ENCODE results near the gene CA10. TPM values are rescaled to one million over a fixed set of nuclear protein-coding genes. Genes with fewer than 3 reads are reported as not detected.

Gene CA10
- total and polyA plus RNA-seq, 2 of the 4 experiments (the other 2 are of a cell fraction): not detected

DNA sequence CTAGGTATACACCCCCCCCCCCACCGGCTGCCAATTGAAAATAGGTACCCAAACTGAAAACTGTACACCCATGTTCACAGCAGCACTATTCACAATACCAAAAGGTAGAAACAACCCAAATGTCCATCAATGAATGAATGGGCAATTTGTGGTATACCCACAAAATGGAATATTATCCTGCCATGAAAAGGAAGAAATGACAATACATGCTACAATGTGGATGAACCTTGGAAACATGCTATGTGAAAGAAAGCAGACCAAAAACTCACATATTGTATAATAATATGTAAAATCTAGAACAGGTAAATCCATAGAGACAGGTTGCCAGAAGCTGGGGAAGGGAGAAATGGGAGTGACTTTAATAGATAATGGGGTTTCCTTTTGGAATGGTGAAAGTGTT, 480.6 kb downstream of the CA10 start:
- ChIA-PET CTCF (no interaction called here), POLR2A (ENCODE audit: unreplicated experiment) (no interaction called here)
- no CpG with 5 or more reads among the region's 1 CpG for WGBS, 2 experiments (ENCODE audit: extremely low coverage in 2 of 2, insufficient read length in 1 of 2)
- no peaks in the 10 kb centered on the region for H3K36me3 ChIP-seq (ENCODE audit: control insufficient read depth, insufficient read depth, low read length)
- no peak overlapping the region for H4K91ac ChIP-seq (ENCODE audit: insufficient read depth, low read depth, low read length)
- dilution Hi-C loops (cut with HindIII; ENCODE audit: low sequenced_read_pairs, unreplicated experiment) (no loop called here), intact Hi-C loops (cut with micrococcal nuclease) (no loop called here), in situ Hi-C loops (cut with MboI; ENCODE audit: low sequenced_read_pairs) (no loop called here)
- DNase-seq (no peak), ATAC-seq (ENCODE audit: low read depth) (no peak)
- BruUV-seq (replicated peaks): no TSS peak
- H3K4me3 ChIP-seq (ENCODE audit: insufficient read depth, low read depth, low read length): no peak overlapping the region
- H3K79me1 ChIP-seq (ENCODE audit: low read depth in 1 of 2, low read length in 2 of 2): no peaks in the 10 kb centered on the region
- H3K9me1 ChIP-seq (ENCODE audit: insufficient read depth, low read length): no peaks in the 10 kb centered on the region
- no peak overlapping the region for H2BK20ac ChIP-seq (ENCODE audit: low read depth, low read length)
- peaks cover 16% of the 10 kb centered on the region for H3K9me3 ChIP-seq (ENCODE audit: control insufficient read depth, insufficient read depth, low read length)
- H2BK5ac ChIP-seq (ENCODE audit: low read depth, low read length, poor library complexity, severe bottlenecking): no peak overlapping the region
- H3K9ac ChIP-seq (ENCODE audit: low read depth, low read length): no peak overlapping the region
- H4K8ac ChIP-seq (ENCODE audit: low read depth in 2 of 2, low read length in 2 of 2): no peak overlapping the region
- H3K4ac ChIP-seq (ENCODE audit: low read depth, low read length): no peak overlapping the region
- no peak overlapping the region for H3K23ac ChIP-seq (ENCODE audit: low read depth, low read length)
- no peak overlapping the region for H2AK5ac ChIP-seq (ENCODE audit: low read depth, low read length)
- H4K5ac ChIP-seq (ENCODE audit: low read depth, low read length): no peak overlapping the region
- no peak overlapping the region for H2BK15ac ChIP-seq (ENCODE audit: low read depth, low read length)
- no peaks in the 10 kb centered on the region for H4K20me1 ChIP-seq (ENCODE audit: insufficient read depth, low read length)
- no peak overlapping the region for H2BK120ac ChIP-seq (ENCODE audit: low read depth, low read length)
- no peak overlapping the region for H3K14ac ChIP-seq (replicated peaks; ENCODE audit: low read depth, low read length)
- H3K27me3 ChIP-seq (ENCODE audit: control insufficient read depth, insufficient read depth, low read length): no peaks in the 10 kb centered on the region
- no peak overlapping the region for H3K56ac ChIP-seq (ENCODE audit: extremely low read depth, insufficient read depth, low read length)
- H3K18ac ChIP-seq (ENCODE audit: low read depth, low read length): no peak overlapping the region
- H2AFZ ChIP-seq (replicated peaks; ENCODE audit: low read length, poor library complexity): no peak overlapping the region
- no peak overlapping the region for H2AK9ac ChIP-seq (replicated peaks; ENCODE audit: low read depth, low read length, poor library complexity)
- TF ChIP-seq MXI1 (IDR thresholded peaks at IDR 0.05; ENCODE audit: borderline replicate concordance, low read depth, low read length) (no peak), MAFK (IDR thresholded peaks at IDR 0.05; ENCODE audit: low read depth, low read length) (no peak), RAD21 (IDR thresholded peaks at IDR 0.05; ENCODE audit: low read length) (no peak), CHD1 (IDR thresholded peaks at IDR 0.05; ENCODE audit: low read depth, low read length) (no peak), RCOR1 (IDR thresholded peaks at IDR 0.05; ENCODE audit: insufficient replicate concordance, low read length) (no peak), FOS (IDR thresholded peaks at IDR 0.05; ENCODE audit: low read depth, low read length) (no peak), BHLHE40 (IDR thresholded peaks at IDR 0.05; ENCODE audit: low read depth, low read length) (no peak), SMC3 (IDR thresholded peaks at IDR 0.05; ENCODE audit: low read depth, low read length) (no peak), RFX5 (IDR thresholded peaks at IDR 0.05; ENCODE audit: low read depth, low read length) (no peak), NFE2L2 (IDR thresholded peaks at IDR 0.05; ENCODE audit: low read depth, low read length) (no peak), POLR2A (IDR thresholded peaks at IDR 0.05; ENCODE audit: low read depth, low read length) (no peak), CEBPB (IDR thresholded peaks at IDR 0.05; ENCODE audit: low read depth, low read length) (no peak), MAZ (IDR thresholded peaks at IDR 0.05; ENCODE audit: borderline replicate concordance, low read depth, low read length) (no peak)
- TF ChIP-seq, protein P1, sequence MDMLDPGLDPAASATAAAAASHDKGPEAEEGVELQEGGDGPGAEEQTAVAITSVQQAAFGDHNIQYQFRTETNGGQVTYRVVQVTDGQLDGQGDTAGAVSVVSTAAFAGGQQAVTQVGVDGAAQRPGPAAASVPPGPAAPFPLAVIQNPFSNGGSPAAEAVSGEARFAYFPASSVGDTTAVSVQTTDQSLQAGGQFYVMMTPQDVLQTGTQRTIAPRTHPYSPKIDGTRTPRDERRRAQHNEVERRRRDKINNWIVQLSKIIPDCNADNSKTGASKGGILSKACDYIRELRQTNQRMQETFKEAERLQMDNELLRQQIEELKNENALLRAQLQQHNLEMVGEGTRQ (IDR thresholded peaks at IDR 0.05; ENCODE audit: low read depth, low read length): no peak
- TF ChIP-seq, protein P2, sequence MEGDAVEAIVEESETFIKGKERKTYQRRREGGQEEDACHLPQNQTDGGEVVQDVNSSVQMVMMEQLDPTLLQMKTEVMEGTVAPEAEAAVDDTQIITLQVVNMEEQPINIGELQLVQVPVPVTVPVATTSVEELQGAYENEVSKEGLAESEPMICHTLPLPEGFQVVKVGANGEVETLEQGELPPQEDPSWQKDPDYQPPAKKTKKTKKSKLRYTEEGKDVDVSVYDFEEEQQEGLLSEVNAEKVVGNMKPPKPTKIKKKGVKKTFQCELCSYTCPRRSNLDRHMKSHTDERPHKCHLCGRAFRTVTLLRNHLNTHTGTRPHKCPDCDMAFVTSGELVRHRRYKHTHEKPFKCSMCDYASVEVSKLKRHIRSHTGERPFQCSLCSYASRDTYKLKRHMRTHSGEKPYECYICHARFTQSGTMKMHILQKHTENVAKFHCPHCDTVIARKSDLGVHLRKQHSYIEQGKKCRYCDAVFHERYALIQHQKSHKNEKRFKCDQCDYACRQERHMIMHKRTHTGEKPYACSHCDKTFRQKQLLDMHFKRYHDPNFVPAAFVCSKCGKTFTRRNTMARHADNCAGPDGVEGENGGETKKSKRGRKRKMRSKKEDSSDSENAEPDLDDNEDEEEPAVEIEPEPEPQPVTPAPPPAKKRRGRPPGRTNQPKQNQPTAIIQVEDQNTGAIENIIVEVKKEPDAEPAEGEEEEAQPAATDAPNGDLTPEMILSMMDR (conservative IDR thresholded peaks at IDR 0.05; ENCODE audit: low read depth, low read length): no peak
- TF ChIP-seq, protein P3, sequence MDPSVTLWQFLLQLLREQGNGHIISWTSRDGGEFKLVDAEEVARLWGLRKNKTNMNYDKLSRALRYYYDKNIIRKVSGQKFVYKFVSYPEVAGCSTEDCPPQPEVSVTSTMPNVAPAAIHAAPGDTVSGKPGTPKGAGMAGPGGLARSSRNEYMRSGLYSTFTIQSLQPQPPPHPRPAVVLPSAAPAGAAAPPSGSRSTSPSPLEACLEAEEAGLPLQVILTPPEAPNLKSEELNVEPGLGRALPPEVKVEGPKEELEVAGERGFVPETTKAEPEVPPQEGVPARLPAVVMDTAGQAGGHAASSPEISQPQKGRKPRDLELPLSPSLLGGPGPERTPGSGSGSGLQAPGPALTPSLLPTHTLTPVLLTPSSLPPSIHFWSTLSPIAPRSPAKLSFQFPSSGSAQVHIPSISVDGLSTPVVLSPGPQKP (IDR thresholded peaks at IDR 0.05; ENCODE audit: borderline replicate concordance, low read depth, low read length): no peak
- H3K4me2 ChIP-seq (ENCODE audit: low read depth, low read length): no peak overlapping the region
- no peaks in the 10 kb centered on the region for H3K4me1 ChIP-seq (ENCODE audit: control insufficient read depth, insufficient read depth, low read length)
- H3K27ac ChIP-seq (ENCODE audit: insufficient read depth, low read length): no peak overlapping the region
